Keratinocyte (primary cell): ENCODE results near the gene FGF5.

ENCODE experiments used
- CTCF ChIP-seq, 3 experiments: IDR thresholded peaks in 1 of 3; conservative IDR thresholded peaks in 1 of 3; optimal IDR thresholded peaks in 1 of 3; 2 replicates in 2 of 3; 3 replicates in 1 of 3; pipeline versions ENCODE3 to v1.5.1; 2011; ENCODE audit warnings: low read length in 3 of 3, mild to moderate bottlenecking in 3 of 3, moderate library complexity in 2 of 3, control low read depth in 1 of 3, inconsistent platforms in 1 of 3; ENCODE audit not compliant: insufficient read depth in 2 of 3; ENCODE audit errors: extremely low read depth in 1 of 3
- EZH2 ChIP-seq: IDR thresholded peaks from one replicate; pipeline ENCODE4 v1.6.1; 2012; ENCODE audit warnings: inconsistent platforms, mild to moderate bottlenecking, low read length, moderate library complexity

GRCh38 chr4:80252953-80253352 is 13.5 kb upstream of the FGF5 start:
- no peak for TF ChIP-seq CTCF (optimal IDR thresholded peaks at IDR 0.05 in 1 of 3, IDR thresholded peaks at IDR 0.05 in 1 of 3, conservative IDR thresholded peaks at IDR 0.05 in 1 of 3; ENCODE audit: extremely low read depth in 1 of 3, insufficient read depth in 2 of 3, low read length in 3 of 3)
- no peak for TF ChIP-seq EZH2
